NT2/D1 (cell line): Measurements from ENCODE around the gene BUD23.
"Not testable (repeated sequence)": the region's sequence is repeated elsewhere in the genome, so short reads cannot be mapped to it uniquely, and the experiment has no call there.

ENCODE experiments used
- DNase-seq: peaks from one replicate; pipeline ENCODE4 v3.0.0-alpha.2; 2011; ENCODE audit warnings: low read depth, low spot score
- H3K27me3 ChIP-seq: 2 replicates; pipeline ENCODE4 v1.6.0; 2011; ENCODE audit warnings: mild to moderate bottlenecking; ENCODE audit not compliant: insufficient read length, insufficient read depth
- H3K36me3 ChIP-seq: 2 replicates; pipeline ENCODE4 v1.6.1; 2011; ENCODE audit warnings: mild to moderate bottlenecking, low read length, mixed read lengths; ENCODE audit not compliant: insufficient read depth, insufficient read length
- H3K4me1 ChIP-seq: 2 replicates; pipeline ENCODE4 v1.5.1; 2011; ENCODE audit not compliant: insufficient read depth, insufficient read length
- H3K4me3 ChIP-seq: 2 replicates; pipeline ENCODE4 v1.5.1; 2011; ENCODE audit warnings: low read depth; ENCODE audit not compliant: insufficient read length
- H3K9ac ChIP-seq: 2 replicates; pipeline ENCODE4 v1.6.0; 2011; ENCODE audit warnings: low read depth; ENCODE audit not compliant: insufficient read length
- H3K9me3 ChIP-seq: 2 replicates; pipeline ENCODE4 v1.5.1; 2011; ENCODE audit warnings: mild to moderate bottlenecking, low read length; ENCODE audit not compliant: insufficient read depth
- SUZ12 ChIP-seq: IDR thresholded peaks from 2 replicates; pipeline ENCODE4 v1.6.1; 2011; ENCODE audit not compliant: insufficient read length, insufficient read depth; ENCODE audit errors: extremely low read depth
- YY1 ChIP-seq: IDR thresholded peaks from 2 replicates; pipeline ENCODE4 v1.6.1; 2011; ENCODE audit not compliant: insufficient read length, insufficient read depth
- ZNF274 ChIP-seq: IDR thresholded peaks from 2 replicates; pipeline ENCODE4 v1.6.1; 2011; ENCODE audit warnings: mild to moderate bottlenecking, low read depth, low read length

BUD23 gene

DNA sequence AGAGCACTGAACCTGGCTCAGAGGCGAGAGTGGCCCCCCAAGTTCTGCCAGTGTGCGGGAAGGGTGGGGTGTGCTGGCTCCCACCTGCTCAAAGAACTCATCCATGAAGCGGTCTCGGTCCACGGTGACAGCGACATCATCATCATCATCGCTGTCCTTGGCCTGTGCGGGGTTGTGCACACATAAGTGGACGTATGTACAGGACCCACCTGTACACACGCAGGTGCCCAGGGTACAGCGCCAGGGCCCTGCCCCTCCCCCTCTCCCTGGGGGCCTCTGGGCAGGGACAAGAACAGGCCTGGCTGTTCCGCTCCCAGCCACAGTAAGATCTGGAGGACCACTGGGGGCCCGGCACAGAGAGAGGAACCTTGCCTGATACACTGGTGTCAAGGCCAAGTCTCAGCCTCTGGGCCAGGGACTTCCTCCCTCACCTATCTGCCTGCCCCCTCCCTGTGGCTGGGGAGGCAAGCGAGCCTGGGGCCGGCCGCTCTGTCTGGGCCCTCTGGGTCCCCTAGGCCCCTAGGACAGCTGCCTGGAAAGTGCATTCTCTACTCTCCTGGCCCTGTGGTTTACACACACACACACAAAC, 25.7 kb downstream of the BUD23 start:
- H3K9me3 ChIP-seq = no peaks in the 10 kb centered on the region
- H3K4me3 ChIP-seq = no peak overlapping the region
- TF ChIP-seq SUZ12 = no peak
- TF ChIP-seq ZNF274 = no peak
- TF ChIP-seq YY1 = no peak
- peaks cover 14% of the 10 kb centered on the region for H3K4me1 ChIP-seq
- H3K9ac ChIP-seq = no peak overlapping the region
- H3K36me3 ChIP-seq = peaks cover 27% of the 10 kb centered on the region
- H3K27me3 ChIP-seq = no peaks in the 10 kb centered on the region
- DNase-seq = no peak

DNA sequence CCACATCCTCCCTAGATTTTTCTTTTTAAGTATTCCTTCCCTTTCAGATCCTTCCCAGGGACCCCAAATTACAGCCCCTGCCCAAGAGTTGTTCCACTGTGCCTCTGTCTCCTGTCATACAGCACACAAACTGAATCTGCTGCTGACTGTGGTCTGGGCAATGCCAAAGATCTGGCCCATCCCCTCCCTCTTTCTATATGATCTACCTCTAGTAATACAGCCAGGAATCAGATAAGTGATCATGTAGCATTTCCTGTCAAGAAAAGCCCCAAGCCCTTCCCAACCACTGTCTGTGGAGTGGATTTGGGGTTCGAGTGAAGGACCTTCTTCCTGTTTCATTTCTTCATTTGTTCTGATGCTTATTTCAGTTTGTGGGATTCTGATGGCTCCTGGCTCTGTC, 29.4 kb downstream of the BUD23 start:
- H3K9me3 ChIP-seq = no peaks in the 10 kb centered on the region
- DNase-seq = no peak
- no peaks in the 10 kb centered on the region for H3K27me3 ChIP-seq
- no peak overlapping the region for H3K9ac ChIP-seq
- peaks cover 14% of the 10 kb centered on the region for H3K36me3 ChIP-seq
- H3K4me3 ChIP-seq = no peak overlapping the region
- H3K4me1 ChIP-seq = peaks cover 11% of the 10 kb centered on the region
- TF ChIP-seq ZNF274 (no peak), YY1 (no peak)

DNA sequence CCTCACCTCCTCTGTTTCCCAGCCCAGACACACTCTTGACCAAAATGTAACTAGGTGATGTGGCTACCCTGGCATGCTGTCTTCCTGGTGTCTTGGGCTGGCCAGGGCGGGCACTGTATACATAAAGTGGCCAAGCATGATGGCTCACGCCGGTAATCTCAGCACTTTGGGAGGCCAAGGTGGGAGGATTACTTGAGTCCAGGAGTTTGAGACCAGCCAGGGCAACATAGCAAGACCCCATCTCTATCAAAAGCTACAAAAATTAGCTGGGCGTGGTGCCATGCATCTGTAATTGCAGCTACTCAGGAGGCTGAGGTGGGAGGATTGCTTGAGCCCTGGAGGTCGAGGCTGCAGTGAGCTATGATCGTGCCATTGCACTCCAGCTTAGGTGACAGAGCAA, 29.9 kb downstream of the BUD23 start:
- peaks cover 11% of the 10 kb centered on the region for H3K4me1 ChIP-seq

DNA sequence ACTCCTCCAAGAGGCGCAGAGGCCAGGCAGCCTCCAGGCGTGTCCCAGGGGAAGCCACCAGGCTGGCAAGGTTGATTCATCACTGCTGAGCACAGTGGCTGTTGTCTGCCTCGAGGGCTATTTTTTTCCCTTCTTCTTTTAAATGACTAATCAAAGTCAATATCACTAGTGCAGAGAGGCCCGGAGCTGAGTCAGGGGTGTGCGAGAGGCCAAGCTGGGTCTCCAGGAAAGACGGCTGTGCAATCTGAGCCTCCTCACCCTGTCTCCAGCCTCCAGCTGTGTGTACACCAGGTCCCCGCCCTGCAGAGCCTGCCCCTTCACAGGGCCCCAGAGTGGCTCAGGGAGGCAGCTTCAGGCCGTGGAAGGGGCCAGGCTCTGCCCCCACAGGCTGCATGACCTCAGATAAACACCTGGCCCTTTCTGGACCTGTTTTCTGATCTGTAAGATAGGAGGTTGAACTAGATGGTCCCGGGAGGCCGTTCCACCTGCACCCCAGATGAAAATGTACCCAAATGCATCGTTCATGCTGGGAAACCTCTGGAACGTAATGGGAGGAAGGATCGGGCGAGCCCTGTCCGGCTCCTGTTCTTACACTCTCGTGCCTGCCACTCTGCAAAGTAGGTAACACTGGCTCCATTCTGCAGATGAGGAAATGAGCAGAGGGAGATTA, 32.4 kb downstream of the BUD23 start:
- Histone ChIP-seq H3K9ac (peak overlapping the region; percentile 42), H3K9me3 (no peaks in the 10 kb centered on the region), H3K4me1 (peaks cover 11% of the 10 kb centered on the region), H3K4me3 (no peak overlapping the region), H3K36me3 (peaks cover 6% of the 10 kb centered on the region), H3K27me3 (peaks cover 16% of the 10 kb centered on the region)
- TF ChIP-seq SUZ12 = no peak
- TF ChIP-seq ZNF274 = no peak
- no peak for TF ChIP-seq YY1
- DNase-seq = no peak

More for the DNA sequence above, 29.9 kb downstream of the BUD23 start:
- not testable (repeated sequence) for H3K9me3 ChIP-seq, H3K27me3 ChIP-seq, DNase-seq, H3K9ac ChIP-seq, H3K4me3 ChIP-seq
- peaks cover 13% of the 10 kb centered on the region for H3K36me3 ChIP-seq

DNA sequence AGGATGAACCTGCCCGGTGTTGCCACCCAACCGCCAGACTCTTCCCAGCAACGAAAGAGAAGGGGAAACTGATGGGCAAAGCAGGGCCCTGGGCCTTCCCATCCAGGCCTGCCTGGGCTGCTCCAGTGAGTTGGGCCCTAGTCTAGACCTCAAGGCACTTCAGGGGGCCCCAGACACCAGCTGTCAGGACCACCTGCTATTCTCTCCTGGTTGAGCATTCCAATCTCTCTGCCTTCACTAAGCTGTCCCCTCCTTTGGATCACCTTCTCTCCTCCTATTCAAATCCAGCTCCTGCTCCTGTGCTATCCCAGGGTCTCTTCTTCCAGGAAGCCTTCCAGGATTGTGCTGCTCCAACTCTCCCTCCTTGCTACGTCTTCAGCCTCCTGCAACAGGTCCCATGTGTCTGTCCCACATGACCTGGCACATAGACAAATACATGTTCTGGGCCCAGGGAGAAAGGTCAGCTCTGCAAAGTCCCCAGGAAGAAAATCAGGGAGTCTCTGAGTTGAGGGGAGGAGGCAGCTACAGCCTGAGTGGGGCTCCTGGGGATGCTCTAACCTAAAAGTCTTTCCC, 33.0 kb downstream of the BUD23 start:
- no peak for DNase-seq
- peaks cover 6% of the 10 kb centered on the region for H3K36me3 ChIP-seq

DNA sequence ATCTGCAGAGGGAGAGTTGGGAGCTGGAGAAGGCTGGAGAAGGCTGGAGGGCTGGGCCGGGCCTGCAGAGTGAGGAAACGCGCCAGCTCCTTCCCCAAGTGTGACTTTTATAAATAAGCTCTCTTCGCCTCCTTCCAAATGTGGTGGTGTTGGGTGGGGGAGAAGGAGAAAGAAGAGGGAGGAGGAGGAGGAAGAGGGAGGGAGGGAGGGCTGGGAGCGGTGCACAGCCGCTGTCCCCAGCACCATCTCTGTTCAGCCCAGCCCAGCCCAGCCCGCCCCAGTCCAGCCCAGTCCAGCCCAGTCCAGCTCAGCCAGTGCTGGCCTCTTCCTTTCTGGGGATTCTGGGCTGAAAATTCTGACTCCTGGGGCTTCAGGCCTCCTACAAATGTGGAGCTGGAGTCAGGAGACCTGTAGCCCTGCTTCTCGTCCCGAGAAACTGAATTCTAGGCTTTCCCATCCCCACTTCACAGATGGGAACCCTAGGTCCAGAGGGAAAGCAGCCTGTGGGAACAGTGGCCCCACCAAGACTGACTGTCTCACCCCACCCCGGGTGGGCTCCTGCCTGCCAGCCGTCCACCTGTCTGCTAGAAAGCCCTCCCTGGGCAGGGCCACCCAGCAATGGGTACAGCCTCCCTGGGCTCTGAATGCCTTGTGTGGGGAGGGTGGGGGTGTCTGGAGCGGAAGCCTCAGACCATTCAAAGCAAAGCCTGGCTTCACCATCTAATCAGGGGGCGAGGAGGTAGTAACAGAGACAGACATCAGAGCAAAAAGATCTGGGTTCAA, 33.8 kb downstream of the BUD23 start:
- Histone ChIP-seq H3K27me3 (peaks cover 16% of the 10 kb centered on the region), H3K9me3 (no peaks in the 10 kb centered on the region), H3K4me3 (no peak overlapping the region), H3K4me1 (peaks cover 14% of the 10 kb centered on the region), H3K9ac (no peak overlapping the region), H3K36me3 (peaks cover 6% of the 10 kb centered on the region)
- no peak for TF ChIP-seq SUZ12
- no peak for TF ChIP-seq YY1
- no peak for TF ChIP-seq ZNF274
- no peak for DNase-seq

More for the DNA sequence above, 33.0 kb downstream of the BUD23 start:
- H3K27me3 ChIP-seq = peaks cover 16% of the 10 kb centered on the region
- H3K9me3 ChIP-seq = no peaks in the 10 kb centered on the region
- H3K9ac ChIP-seq = peak overlapping the region; percentile 42
- no peak for TF ChIP-seq SUZ12
- no peak for TF ChIP-seq YY1
- peaks cover 11% of the 10 kb centered on the region for H3K4me1 ChIP-seq
- H3K4me3 ChIP-seq = no peak overlapping the region

DNA sequence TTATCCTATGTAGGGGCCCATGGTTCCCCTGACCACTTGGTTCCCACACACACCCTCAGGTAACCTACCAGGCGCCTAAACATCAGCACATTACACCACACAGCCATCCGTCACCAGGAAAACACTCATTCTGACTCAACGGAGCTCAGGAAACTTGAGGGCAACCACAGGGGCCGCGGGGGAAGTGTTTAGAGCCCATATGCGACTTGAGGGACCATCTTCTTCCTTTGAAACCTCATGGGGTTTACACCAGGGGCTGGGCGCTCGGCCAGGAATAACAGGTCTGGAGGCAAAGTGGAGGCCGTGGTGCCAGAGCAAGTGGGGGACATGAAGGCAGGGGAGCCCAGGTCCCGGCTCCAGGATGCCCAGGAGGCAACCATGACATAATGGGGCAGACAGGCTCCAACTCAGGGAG, 34.6 kb downstream of the BUD23 start:
- peaks cover 14% of the 10 kb centered on the region for H3K4me1 ChIP-seq
- H3K9ac ChIP-seq = no peak overlapping the region
- no peak for DNase-seq
- H3K9me3 ChIP-seq = no peaks in the 10 kb centered on the region
- no peak overlapping the region for H3K4me3 ChIP-seq
- TF ChIP-seq SUZ12 = no peak
- no peak for TF ChIP-seq YY1
- TF ChIP-seq ZNF274 = no peak
- peaks cover 3% of the 10 kb centered on the region for H3K36me3 ChIP-seq
- peaks cover 16% of the 10 kb centered on the region for H3K27me3 ChIP-seq
